GM13976 (cell line): Measurements from ENCODE around the gene SVIL.
"Not testable (repeated sequence)": the region's sequence is repeated elsewhere in the genome, so short reads cannot be mapped to it uniquely, and the experiment has no call there.

Experiments used
- DNase-seq: peaks from one replicate; pipeline ENCODE4 v3.0.0; 2012; ENCODE audit warnings: low spot score
- CTCF ChIP-seq: IDR thresholded peaks from 2 replicates; pipeline ENCODE4 v1.5.1; 2012; ENCODE audit warnings: borderline replicate concordance, mild to moderate bottlenecking; ENCODE audit not compliant: insufficient read depth; ENCODE audit errors: extremely low read depth, missing control alignments, control extremely low read depth
- in situ Hi-C: fragments of 300-500 bp; cut with MboI; formaldehyde crosslinking; loops from one replicate; pipeline ENCODE4 v1.12.0; 2022; ENCODE audit warnings: low sequenced_read_pairs, mixed read lengths, inconsistent platforms; ENCODE audit not compliant: unreplicated experiment

Gene SVIL

GRCh38 chr10:29617880-29618340 lies 16.9 kb downstream of the SVIL start:
- in situ Hi-C loops: no loop called here
- no peak for TF ChIP-seq CTCF
- DNase-seq: no peak

DNA sequence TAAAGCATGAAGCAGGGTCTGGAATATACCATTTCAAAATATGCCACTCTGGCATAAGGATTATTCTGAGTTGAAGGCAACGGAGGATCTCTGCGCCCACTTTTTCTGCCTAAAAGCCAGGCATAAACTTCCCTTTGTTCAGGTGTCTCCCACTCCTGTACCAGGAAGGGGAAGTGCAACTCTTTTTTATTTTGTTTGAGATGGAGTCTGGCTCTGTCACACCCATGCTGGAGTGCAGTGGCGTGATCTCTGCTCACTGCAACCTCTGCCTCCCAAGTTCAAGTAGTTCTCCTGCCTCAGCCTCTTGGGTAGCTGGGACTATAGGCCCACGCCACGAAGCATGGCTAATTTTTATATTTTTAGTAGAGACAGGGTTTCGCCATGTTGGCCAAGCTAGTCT lies 18.2 kb downstream of the SVIL start:
- TF ChIP-seq CTCF: no peak
- in situ Hi-C loops: no loop called here
- DNase-seq: no peak

- no peak for DNase-seq
- no peak for TF ChIP-seq CTCF
These were observed 19.6 kb downstream of the SVIL start for GRCh38 chr10:29615195-29615594.

DNA sequence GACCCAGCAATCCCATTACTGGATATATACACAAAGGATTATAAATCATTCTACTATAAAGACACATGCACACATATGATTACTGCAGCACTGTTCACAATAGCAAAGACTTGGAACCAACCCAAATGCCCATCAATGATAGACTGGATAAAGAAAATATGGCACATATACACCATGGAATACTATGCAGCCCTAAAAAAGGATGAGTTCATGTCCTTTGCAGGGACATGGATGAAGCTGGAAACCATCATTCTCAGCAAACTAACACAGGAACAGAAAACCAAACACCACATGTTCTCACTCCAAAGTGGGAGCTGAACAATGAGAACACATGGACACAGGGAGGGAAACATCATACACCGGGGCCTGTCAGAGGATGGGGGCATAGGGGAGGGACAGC lies 20.5 kb downstream of the SVIL start:
- DNase-seq, in situ Hi-C loops: not testable (repeated sequence)

More at GRCh38 chr10:29615195-29615594, 19.6 kb downstream of the SVIL start:
- in situ Hi-C loops: no loop called here

DNA sequence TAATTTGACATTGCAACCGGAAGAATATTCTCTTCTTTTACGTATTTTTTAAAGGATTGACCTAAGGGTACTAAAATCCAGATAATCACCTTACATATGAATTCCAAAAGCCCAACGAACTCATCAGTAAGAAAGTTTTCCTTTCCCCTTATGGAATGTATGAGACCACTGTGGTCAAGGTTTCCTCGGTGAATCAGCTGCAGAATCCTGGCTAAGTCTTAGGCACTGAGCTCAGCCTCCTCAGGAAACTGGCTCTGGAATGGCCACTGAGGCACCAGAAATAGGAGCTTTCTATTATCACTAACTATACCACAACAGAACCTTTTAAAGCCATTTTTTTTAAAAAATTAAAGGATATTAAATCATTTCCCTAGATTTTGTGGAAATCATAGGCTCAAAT lies 21.0 kb downstream of the SVIL start:
- in situ Hi-C loops: no loop called here
- DNase-seq: no peak
- no peak for TF ChIP-seq CTCF

DNA sequence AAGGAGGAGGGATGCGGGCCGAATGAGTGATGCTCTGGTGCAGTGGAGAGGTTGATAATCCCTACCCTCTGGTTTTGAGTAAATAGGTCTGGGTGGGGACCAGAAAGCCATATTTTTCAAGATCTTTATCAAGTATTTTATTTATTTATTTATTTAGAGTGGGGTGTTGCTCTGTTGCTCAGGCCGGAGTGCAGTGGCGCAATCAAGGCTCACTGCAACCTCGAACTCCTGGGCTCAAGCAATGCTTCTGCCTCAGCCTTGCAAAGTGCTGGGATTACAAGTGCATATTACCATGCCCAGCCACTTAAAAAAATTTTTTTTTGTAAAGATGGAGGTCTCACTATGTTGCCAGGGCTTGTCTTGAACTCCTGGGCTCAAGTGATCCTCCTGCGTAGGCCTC lies 21.6 kb downstream of the SVIL start:
- DNase-seq: no peak
- in situ Hi-C loops: no loop called here
- TF ChIP-seq CTCF: no peak

DNA sequence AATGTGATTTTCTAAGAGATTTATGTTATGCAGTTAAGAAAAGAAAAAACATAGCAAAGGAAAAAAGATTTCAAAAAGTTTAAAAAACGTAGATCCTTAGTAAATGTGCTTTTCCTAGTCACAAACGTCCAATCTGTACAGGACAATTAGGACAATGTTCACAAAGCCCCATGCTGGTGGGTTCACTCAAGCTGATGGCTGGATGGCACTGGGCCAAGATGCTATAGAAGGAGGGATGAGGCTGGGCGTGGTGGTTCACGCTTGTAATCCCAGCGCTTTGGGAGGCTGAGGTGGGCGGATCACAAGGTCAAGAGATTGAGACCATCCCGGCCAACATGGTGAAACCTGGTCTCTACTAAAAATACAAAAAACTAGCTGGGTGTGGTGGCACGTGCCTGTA lies 22.1 kb downstream of the SVIL start:
- no peak for TF ChIP-seq CTCF
- in situ Hi-C loops: no loop called here
- DNase-seq: no peak
